SK-N-SH treated with all-trans-retinoic acid at 6 μM for 48 hours (cell line): ENCODE data around the gene ANKS3.

ENCODE experiments used
- ARNTL ChIP-seq: fragments of 450-650 bp; formaldehyde crosslinking; IDR thresholded peaks from 2 replicates; pipeline ENCODE4 v1.5.0; 2020; ENCODE audit warnings: low read depth, mild to moderate bottlenecking, moderate library complexity, borderline replicate concordance
- BACH2 ChIP-seq: fragments of 250-450 bp; sonication (Bioruptor Pico); IDR thresholded peaks from 2 replicates; pipeline ENCODE4 v1.9.0; 2021; ENCODE audit warnings: mild to moderate bottlenecking, borderline replicate concordance
- CSDC2 ChIP-seq: fragments of 250-450 bp; sonication (Bioruptor Pico); IDR thresholded peaks from 2 replicates; pipeline ENCODE4 v1.5.0; 2020; ENCODE audit warnings: mild to moderate bottlenecking, moderate library complexity
- ESRRG ChIP-seq: fragments of 250-450 bp; sonication (Bioruptor Pico); IDR thresholded peaks from 2 replicates; pipeline ENCODE4 v1.6.1; 2021; ENCODE audit warnings: mild to moderate bottlenecking
- ISL1 ChIP-seq: fragments of 250-450 bp; sonication (Bioruptor Pico); IDR thresholded peaks from 2 replicates; pipeline ENCODE4 v2.1.2; 2022; ENCODE audit warnings: mild to moderate bottlenecking, moderate library complexity
- OSR1 ChIP-seq: fragments of 250-450 bp; sonication (Bioruptor Pico); IDR thresholded peaks from 2 replicates; pipeline ENCODE4 v1.8.0; 2022; ENCODE audit warnings: moderate library complexity, mild to moderate bottlenecking, inconsistent platforms
- RARB ChIP-seq: fragments of 250-450 bp; sonication (Bioruptor Pico); IDR thresholded peaks from 2 replicates; pipeline ENCODE4 v1.8.0; 2021; ENCODE audit warnings: mild to moderate bottlenecking, moderate library complexity
- ZFP30 ChIP-seq: fragments of 450-650 bp; formaldehyde crosslinking; IDR thresholded peaks from 2 replicates; pipeline ENCODE4 v1.5.0; 2022; ENCODE audit warnings: mild to moderate bottlenecking, moderate library complexity
- ZNF70 ChIP-seq: fragments of 450-650 bp; formaldehyde crosslinking; IDR thresholded peaks from 2 replicates; pipeline ENCODE4 v1.5.0; 2020; ENCODE audit warnings: mild to moderate bottlenecking, moderate library complexity
- TF ChIP-seq, protein P1 (sequence below): fragments of 250-450 bp; sonication (Bioruptor Pico); IDR thresholded peaks from 2 replicates; pipeline ENCODE4 v1.8.0; 2020; ENCODE audit warnings: mild to moderate bottlenecking, moderate library complexity, borderline replicate concordance
- TF ChIP-seq, protein P2 (sequence below): fragments of 250-450 bp; sonication (Bioruptor Pico); IDR thresholded peaks from 2 replicates; pipeline ENCODE4 v1.5.1; 2020; ENCODE audit warnings: low read depth, mild to moderate bottlenecking, moderate library complexity
- TF ChIP-seq, protein P3 (sequence below): fragments of 250-450 bp; sonication (Bioruptor Pico); IDR thresholded peaks from 2 replicates; pipeline ENCODE4 v1.5.0; 2020; ENCODE audit warnings: mild to moderate bottlenecking, moderate library complexity

DNA sequence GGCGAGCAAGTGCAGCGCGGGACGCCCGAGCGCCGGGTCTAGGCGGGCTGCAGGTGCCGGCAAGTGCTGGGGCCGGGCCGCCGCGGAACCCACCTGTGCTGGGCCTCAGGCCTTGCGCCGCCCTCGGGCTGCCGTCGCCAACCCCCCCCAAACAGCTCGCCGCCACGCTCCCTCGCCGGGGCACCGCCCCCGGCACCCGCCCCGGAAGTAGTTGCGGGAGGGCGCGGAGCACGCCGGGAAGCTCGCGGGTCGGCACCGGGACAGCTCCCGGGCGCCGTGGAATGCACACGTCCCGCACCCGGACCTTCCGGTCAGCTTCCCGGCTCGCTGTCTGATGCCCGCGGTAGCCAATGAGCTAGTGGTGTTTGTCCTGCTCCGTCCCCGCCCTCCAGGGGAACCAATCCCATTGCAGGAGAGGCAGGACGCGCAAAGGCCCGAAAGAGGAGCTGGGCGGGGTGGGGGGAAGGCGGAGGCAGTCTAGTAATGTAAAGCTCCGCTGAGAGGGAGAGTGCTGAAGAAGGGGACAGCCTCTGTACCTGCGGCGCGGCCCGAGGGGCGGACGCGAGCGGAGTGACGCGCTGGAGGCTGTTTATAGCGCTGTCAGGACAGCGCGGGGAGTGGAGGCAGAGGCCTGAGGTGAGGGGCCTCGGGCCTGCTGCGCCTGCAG, at the start of gene ANKS3, which contains the start of gene DNAAF8:
- TF ChIP-seq ZNF70 (CRISPR knock-in tag) (no peak), ISL1 (CRISPR knock-in tag) (no peak), OSR1 (CRISPR knock-in tag) (no peak), BACH2 (CRISPR knock-in tag) (no peak), CSDC2 (no peak), RARB (CRISPR knock-in tag) (no peak), ZFP30 (CRISPR knock-in tag) (no peak), ESRRG (CRISPR knock-in tag) (no peak), ARNTL (CRISPR knock-in tag) (no peak)
- TF ChIP-seq, protein P1, sequence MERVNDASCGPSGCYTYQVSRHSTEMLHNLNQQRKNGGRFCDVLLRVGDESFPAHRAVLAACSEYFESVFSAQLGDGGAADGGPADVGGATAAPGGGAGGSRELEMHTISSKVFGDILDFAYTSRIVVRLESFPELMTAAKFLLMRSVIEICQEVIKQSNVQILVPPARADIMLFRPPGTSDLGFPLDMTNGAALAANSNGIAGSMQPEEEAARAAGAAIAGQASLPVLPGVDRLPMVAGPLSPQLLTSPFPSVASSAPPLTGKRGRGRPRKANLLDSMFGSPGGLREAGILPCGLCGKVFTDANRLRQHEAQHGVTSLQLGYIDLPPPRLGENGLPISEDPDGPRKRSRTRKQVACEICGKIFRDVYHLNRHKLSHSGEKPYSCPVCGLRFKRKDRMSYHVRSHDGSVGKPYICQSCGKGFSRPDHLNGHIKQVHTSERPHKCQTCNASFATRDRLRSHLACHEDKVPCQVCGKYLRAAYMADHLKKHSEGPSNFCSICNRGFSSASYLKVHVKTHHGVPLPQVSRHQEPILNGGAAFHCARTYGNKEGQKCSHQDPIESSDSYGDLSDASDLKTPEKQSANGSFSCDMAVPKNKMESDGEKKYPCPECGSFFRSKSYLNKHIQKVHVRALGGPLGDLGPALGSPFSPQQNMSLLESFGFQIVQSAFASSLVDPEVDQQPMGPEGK (CRISPR knock-in tag) = no peak
- TF ChIP-seq, protein P2, sequence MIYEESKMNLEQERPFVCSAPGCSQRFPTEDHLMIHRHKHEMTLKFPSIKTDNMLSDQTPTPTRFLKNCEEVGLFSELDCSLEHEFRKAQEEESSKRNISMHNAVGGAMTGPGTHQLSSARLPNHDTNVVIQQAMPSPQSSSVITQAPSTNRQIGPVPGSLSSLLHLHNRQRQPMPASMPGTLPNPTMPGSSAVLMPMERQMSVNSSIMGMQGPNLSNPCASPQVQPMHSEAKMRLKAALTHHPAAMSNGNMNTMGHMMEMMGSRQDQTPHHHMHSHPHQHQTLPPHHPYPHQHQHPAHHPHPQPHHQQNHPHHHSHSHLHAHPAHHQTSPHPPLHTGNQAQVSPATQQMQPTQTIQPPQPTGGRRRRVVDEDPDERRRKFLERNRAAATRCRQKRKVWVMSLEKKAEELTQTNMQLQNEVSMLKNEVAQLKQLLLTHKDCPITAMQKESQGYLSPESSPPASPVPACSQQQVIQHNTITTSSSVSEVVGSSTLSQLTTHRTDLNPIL (CRISPR knock-in tag) = no peak
- TF ChIP-seq, protein P3, sequence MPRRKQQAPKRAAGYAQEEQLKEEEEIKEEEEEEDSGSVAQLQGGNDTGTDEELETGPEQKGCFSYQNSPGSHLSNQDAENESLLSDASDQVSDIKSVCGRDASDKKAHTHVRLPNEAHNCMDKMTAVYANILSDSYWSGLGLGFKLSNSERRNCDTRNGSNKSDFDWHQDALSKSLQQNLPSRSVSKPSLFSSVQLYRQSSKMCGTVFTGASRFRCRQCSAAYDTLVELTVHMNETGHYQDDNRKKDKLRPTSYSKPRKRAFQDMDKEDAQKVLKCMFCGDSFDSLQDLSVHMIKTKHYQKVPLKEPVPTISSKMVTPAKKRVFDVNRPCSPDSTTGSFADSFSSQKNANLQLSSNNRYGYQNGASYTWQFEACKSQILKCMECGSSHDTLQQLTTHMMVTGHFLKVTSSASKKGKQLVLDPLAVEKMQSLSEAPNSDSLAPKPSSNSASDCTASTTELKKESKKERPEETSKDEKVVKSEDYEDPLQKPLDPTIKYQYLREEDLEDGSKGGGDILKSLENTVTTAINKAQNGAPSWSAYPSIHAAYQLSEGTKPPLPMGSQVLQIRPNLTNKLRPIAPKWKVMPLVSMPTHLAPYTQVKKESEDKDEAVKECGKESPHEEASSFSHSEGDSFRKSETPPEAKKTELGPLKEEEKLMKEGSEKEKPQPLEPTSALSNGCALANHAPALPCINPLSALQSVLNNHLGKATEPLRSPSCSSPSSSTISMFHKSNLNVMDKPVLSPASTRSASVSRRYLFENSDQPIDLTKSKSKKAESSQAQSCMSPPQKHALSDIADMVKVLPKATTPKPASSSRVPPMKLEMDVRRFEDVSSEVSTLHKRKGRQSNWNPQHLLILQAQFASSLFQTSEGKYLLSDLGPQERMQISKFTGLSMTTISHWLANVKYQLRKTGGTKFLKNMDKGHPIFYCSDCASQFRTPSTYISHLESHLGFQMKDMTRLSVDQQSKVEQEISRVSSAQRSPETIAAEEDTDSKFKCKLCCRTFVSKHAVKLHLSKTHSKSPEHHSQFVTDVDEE = no peak
